NCI-H446 (cell line): ENCODE data around the gene CCDC102B.
"Not testable (repeated sequence)": the region's sequence is repeated elsewhere in the genome, so short reads cannot be mapped to it uniquely, and the experiment has no call there.

Experiments
- DNase-seq, 2 experiments: peaks; one replicate each; lab custom pipeline; 2025; lab: John Stamatoyannopoulos, UW

CCDC102B gene

GRCh38 chr18:68972176-68972575 lies 174.3 kb downstream of the CCDC102B start:
- DNase-seq = no peak

- no peak for DNase-seq
Observed at GRCh38 chr18:68979737-68980136, 181.9 kb downstream of the CCDC102B start.

- DNase-seq = no peak
Observed at GRCh38 chr18:68983126-68983525, 185.2 kb downstream of the CCDC102B start.

- DNase-seq = no peak
Observed at GRCh38 chr18:68984342-68984741, 186.5 kb downstream of the CCDC102B start.

GRCh38 chr18:68985172-68985820 lies 187.4 kb downstream of the CCDC102B start:
- no peak for DNase-seq

GRCh38 chr18:68991286-68991685 lies 193.4 kb downstream of the CCDC102B start:
- no peak for DNase-seq

- DNase-seq = no peak
Observed at GRCh38 chr18:68992719-68993482, 195.0 kb downstream of the CCDC102B start.

- DNase-seq = no peak
Observed at GRCh38 chr18:68995675-68996074, 197.8 kb downstream of the CCDC102B start.

GRCh38 chr18:68997845-68998244 lies 200.0 kb downstream of the CCDC102B start:
- no peak for DNase-seq

GRCh38 chr18:69000366-69000765 lies 202.5 kb downstream of the CCDC102B start:
- DNase-seq = no peak

GRCh38 chr18:69002233-69002632 lies 204.4 kb downstream of the CCDC102B start:
- no peak for DNase-seq

- DNase-seq = not testable (repeated sequence)
Observed at GRCh38 chr18:69006212-69006611, 208.3 kb downstream of the CCDC102B start.

- DNase-seq = no peak
Observed at GRCh38 chr18:69008538-69008937, 210.7 kb downstream of the CCDC102B start.

- no peak for DNase-seq
Observed at GRCh38 chr18:69021211-69021805, 223.4 kb downstream of the CCDC102B start.

GRCh38 chr18:69022426-69022825 lies 224.5 kb downstream of the CCDC102B start:
- DNase-seq = peak; percentile 10 to 55

GRCh38 chr18:69031571-69031970 lies 233.7 kb downstream of the CCDC102B start:
- peak in 1 of 2 experiments; percentile 4 for DNase-seq

- peak in 1 of 2 experiments; percentile 36 for DNase-seq
Observed at GRCh38 chr18:69032009-69032408, 234.1 kb downstream of the CCDC102B start.

- peak; percentile 21 to 65 for DNase-seq
Observed at GRCh38 chr18:69035756-69036155, 237.9 kb downstream of the CCDC102B start.

- no peak for DNase-seq
Observed at GRCh38 chr18:69044215-69044614, 246.3 kb downstream of the CCDC102B start.

- DNase-seq = no peak
Observed at GRCh38 chr18:69064063-69064462, 266.2 kb downstream of the CCDC102B start.

- DNase-seq = no peak
Observed at GRCh38 chr18:69067048-69067447, 269.2 kb downstream of the CCDC102B start.

GRCh38 chr18:69071680-69072079 lies 273.8 kb downstream of the CCDC102B start:
- no peak for DNase-seq

GRCh38 chr18:69081846-69082245 lies 284.0 kb downstream of the CCDC102B start:
- no peak for DNase-seq
